Smooth muscle cell (in vitro differentiated cells): ENCODE data around the gene NR0B1. TPM values are rescaled to one million over a fixed set of nuclear protein-coding genes. Genes with fewer than 3 reads are reported as not detected.

Source experiments
- DNase-seq: peaks from one replicate; lab custom pipeline; 2025; ENCODE audit not compliant: unreplicated experiment; lab: John Stamatoyannopoulos, UW
- H2AFZ ChIP-seq: fragments of 200-600 bp; sonication (generic); 2 replicates; pipeline ENCODE4 v1.6.0; 2016; ENCODE audit warnings: antibody characterized with exemption, low read depth, mild to moderate bottlenecking
- H3F3A ChIP-seq: fragments of 200-600 bp; sonication (generic); 2 replicates; pipeline ENCODE4 v1.6.0; 2017; ENCODE audit warnings: antibody characterized with exemption, low read depth
- H3K27ac ChIP-seq: fragments of 200-600 bp; sonication (generic); 2 replicates; pipeline ENCODE4 v1.5.1; 2016; ENCODE audit warnings: low read depth, mild to moderate bottlenecking
- H3K27me3 ChIP-seq: fragments of 200-600 bp; sonication (generic); 2 replicates; pipeline ENCODE4 v1.6.1; 2016; ENCODE audit warnings: low read depth, mild to moderate bottlenecking
- H3K36me3 ChIP-seq: fragments of 200-600 bp; sonication (generic); 2 replicates; pipeline ENCODE4 v1.5.1; 2016; ENCODE audit warnings: low read depth
- H3K4me1 ChIP-seq: fragments of 200-600 bp; sonication (generic); 2 replicates; pipeline ENCODE4 v1.5.1; 2016; ENCODE audit warnings: low read depth
- H3K4me2 ChIP-seq: fragments of 200-600 bp; sonication (generic); 2 replicates; pipeline ENCODE4 v1.6.0; 2016; ENCODE audit warnings: mild to moderate bottlenecking
- H3K4me3 ChIP-seq: fragments of 200-600 bp; sonication (generic); 2 replicates; pipeline ENCODE4 v1.5.1; 2016; ENCODE audit warnings: mild to moderate bottlenecking
- H3K79me2 ChIP-seq: fragments of 200-600 bp; sonication (generic); 2 replicates; pipeline ENCODE4 v1.6.0; 2016; ENCODE audit warnings: low read depth, mild to moderate bottlenecking
- H3K9ac ChIP-seq: fragments of 200-600 bp; sonication (generic); 2 replicates; pipeline ENCODE4 v1.6.0; 2016; ENCODE audit warnings: low read depth
- H3K9me3 ChIP-seq: fragments of 200-600 bp; sonication (generic); replicated peaks from 2 replicates; pipeline ENCODE4 v1.5.1; 2016; ENCODE audit warnings: low read depth
- H4K20me1 ChIP-seq: fragments of 200-600 bp; sonication (generic); 2 replicates; pipeline ENCODE4 v1.6.0; 2016; ENCODE audit warnings: low read depth
- WGBS: methylation state at CpG from one replicate; pipeline ENCODE4 v1.1.7; 2016; ENCODE audit warnings: low lambda C conversion rate; 5-methylcytosine and 5-hydroxymethylcytosine counted together
- polyA plus RNA-seq: library from polyadenylated mRNA; unstranded; fragments of >200 nt; fragmentation: Nextera tagmentation; extraction: Ambion mirVana; gene quantifications from 2 replicates; pipeline ENCODE4 v1.2.1, GENCODE V29; 2016
- total RNA-seq: library from RNA; depleted of rRNA; stranded (reverse); fragments of >200 nt; gene quantifications from 2 replicates; pipeline ENCODE4 v1.2.3, GENCODE V29; 2014
- TF ChIP-seq, protein P1 (sequence below): fragments of 200-600 bp; sonication (generic); IDR thresholded peaks from 2 replicates; pipeline ENCODE4 v1.5.1; 2017; ENCODE audit warnings: borderline replicate concordance, mild to moderate bottlenecking, antibody characterized with exemption; ENCODE audit not compliant: insufficient read depth, poor library complexity, severe bottlenecking

Gene NR0B1
- total and polyA plus RNA-seq, 2 experiments from 2014 or later, result not detected

DNA sequence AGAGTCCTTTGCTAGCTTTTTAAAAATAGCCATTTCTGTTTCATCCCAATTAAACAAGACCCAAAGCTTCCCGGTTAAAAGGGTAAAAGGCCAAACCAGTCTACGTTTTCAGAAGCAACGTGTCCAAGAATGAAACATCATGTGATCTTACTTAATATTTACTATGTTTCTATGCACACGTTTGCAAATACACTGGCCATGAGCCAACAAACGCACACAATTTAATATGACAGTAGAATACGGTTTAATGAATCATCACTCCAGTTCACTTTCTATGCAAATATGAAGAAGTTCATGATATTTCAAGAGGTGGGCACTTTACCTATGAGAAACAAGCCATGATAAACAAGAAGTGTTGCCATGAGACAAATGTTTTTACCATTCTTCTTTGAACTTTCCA is 4.3 kb downstream of the NR0B1 start:
- Histone ChIP-seq H3K4me3 (no peak overlapping the region), H3K79me2 (no peaks in the 10 kb centered on the region), H3K9me3 (peaks cover 6% of the 10 kb centered on the region), H3K9ac (no peak overlapping the region), H3K27me3 (peaks cover 35% of the 10 kb centered on the region), H3K4me2 (no peak overlapping the region), H3K27ac (no peak overlapping the region), H3K36me3 (no peaks in the 10 kb centered on the region), H3F3A (no peaks in the 10 kb centered on the region), H3K4me1 (no peaks in the 10 kb centered on the region), H4K20me1 (no peaks in the 10 kb centered on the region), H2AFZ (no peak overlapping the region)
- WGBS, result 86% methylated on average over 6 of the region's 6 CpGs
- TF ChIP-seq, protein P1, sequence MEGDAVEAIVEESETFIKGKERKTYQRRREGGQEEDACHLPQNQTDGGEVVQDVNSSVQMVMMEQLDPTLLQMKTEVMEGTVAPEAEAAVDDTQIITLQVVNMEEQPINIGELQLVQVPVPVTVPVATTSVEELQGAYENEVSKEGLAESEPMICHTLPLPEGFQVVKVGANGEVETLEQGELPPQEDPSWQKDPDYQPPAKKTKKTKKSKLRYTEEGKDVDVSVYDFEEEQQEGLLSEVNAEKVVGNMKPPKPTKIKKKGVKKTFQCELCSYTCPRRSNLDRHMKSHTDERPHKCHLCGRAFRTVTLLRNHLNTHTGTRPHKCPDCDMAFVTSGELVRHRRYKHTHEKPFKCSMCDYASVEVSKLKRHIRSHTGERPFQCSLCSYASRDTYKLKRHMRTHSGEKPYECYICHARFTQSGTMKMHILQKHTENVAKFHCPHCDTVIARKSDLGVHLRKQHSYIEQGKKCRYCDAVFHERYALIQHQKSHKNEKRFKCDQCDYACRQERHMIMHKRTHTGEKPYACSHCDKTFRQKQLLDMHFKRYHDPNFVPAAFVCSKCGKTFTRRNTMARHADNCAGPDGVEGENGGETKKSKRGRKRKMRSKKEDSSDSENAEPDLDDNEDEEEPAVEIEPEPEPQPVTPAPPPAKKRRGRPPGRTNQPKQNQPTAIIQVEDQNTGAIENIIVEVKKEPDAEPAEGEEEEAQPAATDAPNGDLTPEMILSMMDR, result no peak
- DNase-seq, result no peak

DNA sequence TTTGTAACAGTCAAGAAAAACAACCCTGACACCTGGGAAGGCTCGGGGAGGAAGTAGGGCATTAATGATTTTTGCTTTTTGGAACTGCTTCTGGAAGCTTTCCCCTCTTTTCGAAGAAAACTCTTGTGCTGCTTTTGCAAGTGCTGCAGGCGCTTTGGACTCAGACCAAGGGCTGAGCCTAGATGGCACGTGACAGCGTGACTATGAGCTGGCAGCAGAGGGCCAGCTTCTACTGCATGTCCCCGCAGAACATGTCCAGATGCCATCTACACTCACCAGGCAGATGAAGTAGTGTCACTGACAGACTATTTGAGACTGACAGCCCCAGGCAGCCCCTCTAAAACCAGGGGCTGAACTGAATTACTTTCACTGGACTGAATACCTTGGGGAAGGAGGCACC is 6.2 kb downstream of the NR0B1 start:
- H2AFZ ChIP-seq, result no peak overlapping the region
- no peak for DNase-seq

DNA sequence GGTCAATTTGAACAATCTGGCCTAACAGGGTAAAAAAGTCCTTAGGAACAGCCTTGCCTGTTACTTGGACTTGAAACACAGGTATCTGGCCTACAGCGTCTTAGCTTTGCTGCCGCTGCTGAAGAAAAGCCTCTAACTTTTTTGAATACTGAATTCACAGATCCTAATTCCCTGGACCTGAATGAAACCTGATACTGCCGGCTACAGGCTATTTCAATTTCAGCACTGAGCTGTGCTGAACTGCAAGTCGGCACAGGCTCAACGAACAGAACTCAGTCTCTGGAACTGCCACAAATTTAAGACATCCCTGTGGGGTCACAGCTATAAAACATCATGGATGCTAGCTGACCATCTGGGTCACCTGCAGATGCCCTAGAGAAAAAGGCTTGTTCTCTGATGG is 7.2 kb downstream of the NR0B1 start:
- Histone ChIP-seq H3K4me3 (no peak overlapping the region), H3K9ac (no peak overlapping the region), H3K4me1 (no peaks in the 10 kb centered on the region), H2AFZ (no peak overlapping the region), H3K4me2 (no peak overlapping the region), H3K27ac (no peak overlapping the region), H4K20me1 (no peaks in the 10 kb centered on the region), H3K79me2 (no peaks in the 10 kb centered on the region), H3K9me3 (peaks cover 6% of the 10 kb centered on the region), H3K27me3 (peaks cover 6% of the 10 kb centered on the region), H3K36me3 (no peaks in the 10 kb centered on the region), H3F3A (no peaks in the 10 kb centered on the region)
- 55% methylated on average over 5 of the region's 5 CpGs for WGBS
- DNase-seq, result no peak
- TF ChIP-seq, protein P1, result no peak

More for the DNA sequence above, 6.2 kb downstream of the NR0B1 start:
- no peaks in the 10 kb centered on the region for H3K4me1 ChIP-seq
- no peak overlapping the region for H3K27ac ChIP-seq
- TF ChIP-seq, protein P1, result no peak
- no peak overlapping the region for H3K9ac ChIP-seq
- H3F3A ChIP-seq, result no peaks in the 10 kb centered on the region
- no peaks in the 10 kb centered on the region for H3K79me2 ChIP-seq
- no peak overlapping the region for H3K4me3 ChIP-seq
- H3K9me3 ChIP-seq, result peaks cover 6% of the 10 kb centered on the region
- no peaks in the 10 kb centered on the region for H3K36me3 ChIP-seq
- H3K4me2 ChIP-seq, result no peak overlapping the region
- WGBS, result 63% methylated on average over 6 of the region's 6 CpGs
- no peaks in the 10 kb centered on the region for H4K20me1 ChIP-seq
- peaks cover 16% of the 10 kb centered on the region for H3K27me3 ChIP-seq

DNA sequence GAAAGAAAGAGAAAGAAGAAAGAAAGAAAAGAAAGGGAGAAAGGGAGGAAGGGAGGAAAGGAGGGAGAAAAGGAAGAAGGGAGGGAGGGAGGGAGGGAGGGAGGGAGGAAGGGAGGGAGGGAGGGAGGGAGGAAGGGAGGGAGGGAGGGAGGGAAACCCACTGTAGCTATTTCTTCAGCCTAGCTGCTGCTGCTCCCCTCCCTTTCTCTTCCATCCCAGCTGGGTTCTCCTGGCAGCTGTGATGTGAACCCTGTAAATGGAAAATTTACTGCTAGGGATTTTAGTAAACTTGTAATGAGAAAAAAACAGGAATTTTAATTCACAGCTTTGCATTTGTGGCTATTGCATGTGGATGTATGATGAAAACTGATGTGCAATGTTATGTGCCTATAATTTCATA is 8.0 kb downstream of the NR0B1 start:
- Histone ChIP-seq H3K9ac (no peak overlapping the region), H3K4me1 (no peaks in the 10 kb centered on the region), H2AFZ (no peak overlapping the region), H3K36me3 (no peaks in the 10 kb centered on the region), H3K27ac (no peak overlapping the region), H3F3A (no peaks in the 10 kb centered on the region), H3K9me3 (peaks cover 6% of the 10 kb centered on the region), H3K79me2 (no peaks in the 10 kb centered on the region), H3K27me3 (no peaks in the 10 kb centered on the region), H3K4me3 (no peak overlapping the region), H4K20me1 (no peaks in the 10 kb centered on the region), H3K4me2 (no peak overlapping the region)
- DNase-seq, result no peak
- TF ChIP-seq, protein P1, result no peak
